MM.1S (cell line): ENCODE measurements around the gene HTRA2.
A peak's percentile ranks its signal among the peaks of the same experiment; 100 is the strongest.

Source experiments
- DNase-seq: peaks from one replicate; pipeline ENCODE4 v3.0.0-alpha.2; 2015
- H2AFZ ChIP-seq: fragments of 300-600 bp; sonication (generic); 2 replicates; pipeline ENCODE4 v1.6.0; 2016; ENCODE audit warnings: antibody characterized with exemption, low read length
- H3F3A ChIP-seq: fragments of 300-600 bp; sonication (generic); 2 replicates; pipeline ENCODE4 v1.6.1; 2016; ENCODE audit warnings: mild to moderate bottlenecking, antibody characterized with exemption, low read length, moderate library complexity, mixed read lengths; ENCODE audit not compliant: insufficient read depth
- H3K27ac ChIP-seq: fragments of 300-600 bp; sonication (generic); 2 replicates; pipeline ENCODE4 v1.5.1; 2016; ENCODE audit warnings: mild to moderate bottlenecking, low read length
- H3K27me3 ChIP-seq: fragments of 300-600 bp; sonication (generic); replicated peaks from 2 replicates; pipeline ENCODE4 v1.6.0; 2016; ENCODE audit warnings: low read length; ENCODE audit not compliant: insufficient read depth
- H3K36me3 ChIP-seq: fragments of 300-600 bp; sonication (generic); replicated peaks from 2 replicates; pipeline ENCODE4 v1.6.1; 2016; ENCODE audit warnings: mild to moderate bottlenecking, low read length, mixed read lengths; ENCODE audit not compliant: insufficient read depth
- H3K4me1 ChIP-seq: fragments of 300-600 bp; sonication (generic); 2 replicates; pipeline ENCODE4 v1.6.1; 2016; ENCODE audit warnings: low read length, mixed read lengths
- H3K4me2 ChIP-seq: fragments of 300-600 bp; sonication (generic); 2 replicates; pipeline ENCODE4 v1.6.0; 2016; ENCODE audit warnings: low read depth, low read length
- H3K4me3 ChIP-seq: fragments of 300-600 bp; sonication (generic); 2 replicates; pipeline ENCODE4 v1.5.1; 2016; ENCODE audit warnings: low read length, mixed read lengths
- H3K79me2 ChIP-seq: fragments of 300-600 bp; sonication (generic); 2 replicates; pipeline ENCODE4 v1.6.1; 2016; ENCODE audit warnings: mixed run types, low read length, mixed read lengths
- H3K9ac ChIP-seq: fragments of 300-600 bp; sonication (generic); 2 replicates; pipeline ENCODE4 v1.6.1; 2016; ENCODE audit warnings: low read length, mixed read lengths
- H3K9me2 ChIP-seq: fragments of 300-600 bp; sonication (generic); replicated peaks from 2 replicates; pipeline ENCODE4 v1.6.1; 2016; ENCODE audit warnings: mild to moderate bottlenecking, low read length, mixed read lengths; ENCODE audit not compliant: insufficient read depth
- H3K9me3 ChIP-seq: fragments of 300-600 bp; sonication (generic); replicated peaks from 2 replicates; pipeline ENCODE4 v1.6.1; 2016; ENCODE audit warnings: mild to moderate bottlenecking, low read length, mixed read lengths; ENCODE audit not compliant: insufficient read depth
- H4K20me1 ChIP-seq: fragments of 300-600 bp; sonication (generic); 2 replicates; pipeline ENCODE4 v1.6.1; 2016; ENCODE audit warnings: mild to moderate bottlenecking, low read length, moderate library complexity, mixed read lengths; ENCODE audit not compliant: insufficient read depth
- CTCF ChIP-seq: fragments of 300-600 bp; sonication (generic); IDR thresholded peaks from 2 replicates; pipeline ENCODE4 v1.5.1; 2016; ENCODE audit warnings: antibody characterized with exemption, low read length, mixed read lengths
- EZH2 ChIP-seq: fragments of 300-600 bp; sonication (generic); optimal IDR thresholded peaks from 2 replicates; pipeline ENCODE3; 2017; ENCODE audit warnings: low read depth, mild to moderate bottlenecking, antibody characterized with exemption, low read length, mixed read lengths
- EZH2phosphoT487 ChIP-seq: fragments of 300-600 bp; sonication (generic); IDR thresholded peaks from 2 replicates; pipeline ENCODE4 v1.6.1; 2018; ENCODE audit warnings: antibody characterized with exemption, low read length

Gene HTRA2

GRCh38 chr2:74530239-74531187, 780 bp downstream of the HTRA2 start:
- TF ChIP-seq EZH2phosphoT487 (no peak), CTCF (no peak), EZH2 (no peak)
- peak overlapping the region; percentile 72 for H2AFZ ChIP-seq
- no peaks in the 10 kb centered on the region for H4K20me1 ChIP-seq
- H3K4me3 ChIP-seq: peak overlapping the region; percentile 91
- H3K9me2 ChIP-seq: no peaks in the 10 kb centered on the region
- peak overlapping the region; percentile 69 for H3K27ac ChIP-seq
- peaks cover 42% of the 10 kb centered on the region for H3K79me2 ChIP-seq
- H3K9me3 ChIP-seq: no peaks in the 10 kb centered on the region
- H3K36me3 ChIP-seq: peaks cover 11% of the 10 kb centered on the region
- H3K4me2 ChIP-seq: peak overlapping the region; percentile 91
- no peaks in the 10 kb centered on the region for H3K27me3 ChIP-seq
- peaks cover 14% of the 10 kb centered on the region for H3K4me1 ChIP-seq
- H3K9ac ChIP-seq: peak overlapping the region; percentile 94
- peaks cover 15% of the 10 kb centered on the region; the same call in 1 of the 2 replicates for H3F3A ChIP-seq
- DNase-seq: peak; percentile 69

GRCh38 chr2:74531666-74532065, 1.9 kb downstream of the HTRA2 start:
- Histone ChIP-seq H3K9ac (no peak overlapping the region), H3K4me2 (no peak overlapping the region)
- DNase-seq: no peak

GRCh38 chr2:74532222-74532621, 2.5 kb downstream of the HTRA2 start:
- Histone ChIP-seq H3K36me3 (peaks cover 2% of the 10 kb centered on the region; the same call in 1 of the 2 replicates), H4K20me1 (no peaks in the 10 kb centered on the region), H3K4me1 (peaks cover 14% of the 10 kb centered on the region), H3K4me2 (no peak overlapping the region), H2AFZ (no peak overlapping the region), H3K27me3 (0 out of 2 replicates have a peak, but pooled peaks cover 6% of the 10 kb centered on the region), H3F3A (peaks cover 5% of the 10 kb centered on the region; the same call in 1 of the 2 replicates), H3K79me2 (peaks cover 40% of the 10 kb centered on the region), H3K9me3 (no peaks in the 10 kb centered on the region), H3K27ac (no peak overlapping the region), H3K9ac (no peak overlapping the region), H3K4me3 (no peak overlapping the region), H3K9me2 (no peaks in the 10 kb centered on the region)
- DNase-seq: peak; percentile 51
- TF ChIP-seq CTCF (peak; percentile 44), EZH2 (no peak)

More at GRCh38 chr2:74531666-74532065, 1.9 kb downstream of the HTRA2 start:
- Histone ChIP-seq H3K36me3 (peaks cover 7% of the 10 kb centered on the region), H2AFZ (no peak overlapping the region), H3K9me2 (no peaks in the 10 kb centered on the region), H3K27ac (no peak overlapping the region), H3K4me1 (peaks cover 14% of the 10 kb centered on the region), H3K27me3 (0 out of 2 replicates have a peak, but pooled peaks cover under 1% of the 10 kb centered on the region), H3K9me3 (no peaks in the 10 kb centered on the region), H3K79me2 (peaks cover 42% of the 10 kb centered on the region), H4K20me1 (no peaks in the 10 kb centered on the region), H3F3A (peaks cover 9% of the 10 kb centered on the region; the same call in 1 of the 2 replicates), H3K4me3 (no peak overlapping the region)
- TF ChIP-seq CTCF: no peak
- no peak for TF ChIP-seq EZH2
